GM12878 (cell line): ENCODE results near the gene KRT32.

Source experiments
- JUND ChIP-seq: IDR thresholded peaks from 2 replicates; pipeline ENCODE4 v1.6.1; 2012; ENCODE audit warnings: low read depth, mild to moderate bottlenecking, low read length, improper control_type of control experiment, moderate library complexity
- NR2C2 ChIP-seq: IDR thresholded peaks from 2 replicates; pipeline ENCODE4 v1.6.1; 2011; ENCODE audit warnings: borderline replicate concordance, low read depth; ENCODE audit not compliant: control insufficient read depth, insufficient read length
- YY1 ChIP-seq: IDR thresholded peaks from 2 replicates; pipeline ENCODE4 v1.6.1; 2011; ENCODE audit warnings: low read depth, mild to moderate bottlenecking, low read length
- TF ChIP-seq, protein P1 (sequence below): IDR thresholded peaks from 2 replicates; pipeline ENCODE4 v1.6.1; 2012; ENCODE audit warnings: mild to moderate bottlenecking, low read depth, low read length

DNA sequence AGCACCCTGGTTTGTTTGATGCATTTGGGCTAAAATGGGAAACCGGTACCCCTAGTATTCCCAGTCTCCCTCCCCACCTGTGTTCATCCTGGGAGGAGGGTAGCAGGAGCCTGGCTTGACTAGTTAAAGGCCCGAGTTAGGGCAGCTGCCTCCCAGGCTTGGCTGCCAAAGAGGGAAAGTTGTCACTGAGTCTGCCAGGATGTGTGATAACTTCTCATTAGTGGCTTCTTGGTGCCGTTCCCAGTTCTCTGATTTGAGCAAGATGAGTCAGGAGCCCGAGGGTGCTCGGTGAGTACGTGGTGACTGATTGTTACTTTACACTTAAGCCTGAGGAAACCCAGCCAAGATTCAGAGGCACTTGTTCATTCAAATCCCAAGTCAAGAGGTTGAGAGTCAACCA lies 2.5 kb downstream of the KRT32 start:
- TF ChIP-seq, protein P1, sequence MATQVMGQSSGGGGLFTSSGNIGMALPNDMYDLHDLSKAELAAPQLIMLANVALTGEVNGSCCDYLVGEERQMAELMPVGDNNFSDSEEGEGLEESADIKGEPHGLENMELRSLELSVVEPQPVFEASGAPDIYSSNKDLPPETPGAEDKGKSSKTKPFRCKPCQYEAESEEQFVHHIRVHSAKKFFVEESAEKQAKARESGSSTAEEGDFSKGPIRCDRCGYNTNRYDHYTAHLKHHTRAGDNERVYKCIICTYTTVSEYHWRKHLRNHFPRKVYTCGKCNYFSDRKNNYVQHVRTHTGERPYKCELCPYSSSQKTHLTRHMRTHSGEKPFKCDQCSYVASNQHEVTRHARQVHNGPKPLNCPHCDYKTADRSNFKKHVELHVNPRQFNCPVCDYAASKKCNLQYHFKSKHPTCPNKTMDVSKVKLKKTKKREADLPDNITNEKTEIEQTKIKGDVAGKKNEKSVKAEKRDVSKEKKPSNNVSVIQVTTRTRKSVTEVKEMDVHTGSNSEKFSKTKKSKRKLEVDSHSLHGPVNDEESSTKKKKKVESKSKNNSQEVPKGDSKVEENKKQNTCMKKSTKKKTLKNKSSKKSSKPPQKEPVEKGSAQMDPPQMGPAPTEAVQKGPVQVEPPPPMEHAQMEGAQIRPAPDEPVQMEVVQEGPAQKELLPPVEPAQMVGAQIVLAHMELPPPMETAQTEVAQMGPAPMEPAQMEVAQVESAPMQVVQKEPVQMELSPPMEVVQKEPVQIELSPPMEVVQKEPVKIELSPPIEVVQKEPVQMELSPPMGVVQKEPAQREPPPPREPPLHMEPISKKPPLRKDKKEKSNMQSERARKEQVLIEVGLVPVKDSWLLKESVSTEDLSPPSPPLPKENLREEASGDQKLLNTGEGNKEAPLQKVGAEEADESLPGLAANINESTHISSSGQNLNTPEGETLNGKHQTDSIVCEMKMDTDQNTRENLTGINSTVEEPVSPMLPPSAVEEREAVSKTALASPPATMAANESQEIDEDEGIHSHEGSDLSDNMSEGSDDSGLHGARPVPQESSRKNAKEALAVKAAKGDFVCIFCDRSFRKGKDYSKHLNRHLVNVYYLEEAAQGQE: no peak
- no peak for TF ChIP-seq JUND
- no peak for TF ChIP-seq YY1
- no peak for TF ChIP-seq NR2C2
